ENCODE results near the gene KDM4C. TPM values are rescaled to one million over a fixed set of nuclear protein-coding genes. Genes with fewer than 3 reads are reported as not detected.

Gene KDM4C
- total RNA-seq, 1 donor from 2014 or later = 11.1 TPM

DNA sequence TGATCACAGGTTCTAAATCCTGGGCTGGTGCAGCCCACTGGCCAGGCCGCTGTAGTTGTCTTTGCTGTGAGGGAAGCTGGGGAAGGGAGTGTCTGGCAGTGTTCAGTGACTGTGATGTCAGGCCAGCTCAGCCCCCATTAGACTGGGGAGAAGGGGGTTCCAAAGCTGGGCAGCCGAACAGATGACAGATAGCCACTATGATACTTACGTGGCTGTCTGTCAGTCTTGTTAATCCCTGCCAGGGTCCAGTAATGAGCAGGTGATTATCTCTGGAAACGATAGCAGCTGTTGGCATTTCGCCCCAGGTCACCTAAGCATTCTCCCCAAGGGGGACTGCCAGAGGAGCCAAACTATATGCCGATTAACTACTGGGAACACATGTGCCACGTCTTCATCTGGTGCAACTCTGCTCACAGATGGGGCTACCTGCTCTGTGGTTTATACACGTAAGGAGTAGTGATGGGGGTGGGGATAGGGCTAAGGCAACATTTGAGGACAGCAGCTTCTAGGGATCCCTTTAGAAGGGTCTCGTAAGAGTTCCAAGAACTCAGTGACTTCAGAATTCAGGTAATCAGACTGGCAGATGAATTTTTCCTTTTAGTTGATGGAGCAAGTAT, 396.3 kb downstream of the KDM4C start:
- Histone ChIP-seq H4K20me1 (ENCODE audit: low read depth) (no peaks in the 10 kb centered on the region), H3K36me3 (no peaks in the 10 kb centered on the region), H3K4me2 (no peak overlapping the region), H3K27me3 (no peaks in the 10 kb centered on the region), H3F3A (ENCODE audit: low read depth) (no peaks in the 10 kb centered on the region), H3K79me2 (ENCODE audit: low read depth) (no peaks in the 10 kb centered on the region), H3K9me3 (ENCODE audit: low read depth) (no peaks in the 10 kb centered on the region), H3K9ac (no peak overlapping the region), H3K27ac (no peak overlapping the region), H3K4me3 (no peak overlapping the region), H2AFZ (replicated peaks) (no peak overlapping the region), H3K4me1 (no peaks in the 10 kb centered on the region)
- H3K9me3 Mint-ChIP-seq = peaks cover 7% of the 10 kb centered on the region
- peaks cover 3% of the 10 kb centered on the region for H3K36me3 Mint-ChIP-seq
- no peak overlapping the region for H3K4me3 Mint-ChIP-seq
- no peak for DNase-seq (ENCODE audit: low spot score)
- H3K27ac Mint-ChIP-seq = no peak overlapping the region
- H3K27me3 Mint-ChIP-seq (ENCODE audit: insufficient read depth, low read depth) = no peaks in the 10 kb centered on the region
- TF ChIP-seq EZH2phosphoT487 (IDR thresholded peaks at IDR 0.05) = no peak
- TF ChIP-seq, protein P1, sequence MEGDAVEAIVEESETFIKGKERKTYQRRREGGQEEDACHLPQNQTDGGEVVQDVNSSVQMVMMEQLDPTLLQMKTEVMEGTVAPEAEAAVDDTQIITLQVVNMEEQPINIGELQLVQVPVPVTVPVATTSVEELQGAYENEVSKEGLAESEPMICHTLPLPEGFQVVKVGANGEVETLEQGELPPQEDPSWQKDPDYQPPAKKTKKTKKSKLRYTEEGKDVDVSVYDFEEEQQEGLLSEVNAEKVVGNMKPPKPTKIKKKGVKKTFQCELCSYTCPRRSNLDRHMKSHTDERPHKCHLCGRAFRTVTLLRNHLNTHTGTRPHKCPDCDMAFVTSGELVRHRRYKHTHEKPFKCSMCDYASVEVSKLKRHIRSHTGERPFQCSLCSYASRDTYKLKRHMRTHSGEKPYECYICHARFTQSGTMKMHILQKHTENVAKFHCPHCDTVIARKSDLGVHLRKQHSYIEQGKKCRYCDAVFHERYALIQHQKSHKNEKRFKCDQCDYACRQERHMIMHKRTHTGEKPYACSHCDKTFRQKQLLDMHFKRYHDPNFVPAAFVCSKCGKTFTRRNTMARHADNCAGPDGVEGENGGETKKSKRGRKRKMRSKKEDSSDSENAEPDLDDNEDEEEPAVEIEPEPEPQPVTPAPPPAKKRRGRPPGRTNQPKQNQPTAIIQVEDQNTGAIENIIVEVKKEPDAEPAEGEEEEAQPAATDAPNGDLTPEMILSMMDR (IDR thresholded peaks at IDR 0.05) = no peak
- no peak for TF ChIP-seq EZH2 (IDR thresholded peaks at IDR 0.05)
- H3K4me1 Mint-ChIP-seq = peaks cover 2% of the 10 kb centered on the region

DNA sequence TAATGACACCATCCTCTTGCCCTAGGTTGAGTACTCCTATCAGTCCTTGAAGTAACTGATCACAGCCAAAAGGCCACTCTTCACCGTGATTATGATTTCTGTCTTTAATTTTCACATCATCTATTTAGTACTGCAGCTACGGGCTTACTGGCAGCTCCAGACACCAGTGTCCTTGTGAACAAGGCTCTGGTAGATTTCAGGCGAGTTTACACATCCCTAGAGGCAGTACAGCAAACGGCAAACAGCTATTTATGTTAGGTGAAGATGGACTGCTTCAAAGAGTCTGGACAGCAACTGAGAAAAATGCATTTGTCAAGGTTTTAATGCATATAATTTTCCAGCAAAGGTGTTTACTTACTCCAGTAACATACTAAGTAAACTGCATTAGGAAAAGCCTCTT, 396.9 kb downstream of the KDM4C start:
- Histone ChIP-seq H3K9me3 (ENCODE audit: low read depth) (no peaks in the 10 kb centered on the region), H3K36me3 (no peaks in the 10 kb centered on the region), H2AFZ (replicated peaks) (no peak overlapping the region), H3K79me2 (ENCODE audit: low read depth) (no peaks in the 10 kb centered on the region), H4K20me1 (ENCODE audit: low read depth) (no peaks in the 10 kb centered on the region), H3K4me3 (no peak overlapping the region), H3K27me3 (no peaks in the 10 kb centered on the region), H3F3A (ENCODE audit: low read depth) (no peaks in the 10 kb centered on the region), H3K4me1 (no peaks in the 10 kb centered on the region), H3K27ac (no peak overlapping the region), H3K9ac (no peak overlapping the region), H3K4me2 (no peak overlapping the region)
- Mint-ChIP-seq H3K9me3 (peaks cover 7% of the 10 kb centered on the region), H3K27ac (no peak overlapping the region), H3K27me3 (ENCODE audit: insufficient read depth, low read depth) (no peaks in the 10 kb centered on the region), H3K4me3 (no peak overlapping the region), H3K36me3 (peaks cover 3% of the 10 kb centered on the region), H3K4me1 (peaks cover 2% of the 10 kb centered on the region)
- TF ChIP-seq EZH2 (IDR thresholded peaks at IDR 0.05) (no peak), EZH2phosphoT487 (IDR thresholded peaks at IDR 0.05) (no peak)
- TF ChIP-seq, protein P1 (IDR thresholded peaks at IDR 0.05) = no peak
- no peak for DNase-seq (ENCODE audit: low spot score)

DNA sequence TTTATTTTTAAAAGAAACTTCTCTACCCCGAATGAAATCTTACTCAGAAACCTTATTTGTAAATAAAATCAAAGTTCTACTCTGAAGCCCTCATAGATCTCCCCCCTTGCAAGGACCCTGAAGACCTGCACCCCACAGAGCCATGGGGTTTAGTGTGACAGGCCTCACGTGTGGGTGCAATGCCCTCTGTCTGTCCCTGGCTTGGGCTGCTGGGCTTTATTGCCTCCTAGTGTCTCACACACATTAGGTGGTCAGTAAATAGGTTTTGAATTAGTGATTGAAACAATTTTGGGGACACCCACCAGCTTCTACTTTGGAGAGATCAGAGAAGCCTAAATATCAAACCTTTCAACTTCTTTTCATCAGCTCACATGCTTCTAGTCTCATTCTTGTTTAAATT, 403.7 kb downstream of the KDM4C start:
- Histone ChIP-seq H3K36me3 (no peaks in the 10 kb centered on the region), H3K79me2 (ENCODE audit: low read depth) (no peaks in the 10 kb centered on the region), H3K4me2 (no peak overlapping the region), H3K27ac (no peak overlapping the region), H3K9ac (no peak overlapping the region), H2AFZ (replicated peaks) (no peak overlapping the region), H4K20me1 (ENCODE audit: low read depth) (no peaks in the 10 kb centered on the region), H3K27me3 (no peaks in the 10 kb centered on the region), H3K4me3 (no peak overlapping the region), H3K9me3 (ENCODE audit: low read depth) (no peaks in the 10 kb centered on the region), H3K4me1 (no peaks in the 10 kb centered on the region), H3F3A (ENCODE audit: low read depth) (no peaks in the 10 kb centered on the region)
- Mint-ChIP-seq H3K27me3 (ENCODE audit: insufficient read depth, low read depth) (no peaks in the 10 kb centered on the region), H3K4me1 (peaks cover 7% of the 10 kb centered on the region), H3K36me3 (peaks cover 3% of the 10 kb centered on the region), H3K27ac (no peak overlapping the region), H3K4me3 (no peak overlapping the region), H3K9me3 (peaks cover 10% of the 10 kb centered on the region)
- no peak for DNase-seq (ENCODE audit: low spot score)
- TF ChIP-seq EZH2 (IDR thresholded peaks at IDR 0.05) = no peak
- TF ChIP-seq EZH2phosphoT487 (IDR thresholded peaks at IDR 0.05) = no peak
- TF ChIP-seq, protein P1 (IDR thresholded peaks at IDR 0.05) = no peak

All from neural progenitor cell (in vitro differentiated cells).